Tibial nerve (tissue), 3 donors: ENCODE results near the gene IQGAP2.

ENCODE experiments used
- CTCF ChIP-seq, 5 experiments: fragments of 200-600 bp in 3 of 5; fragments of 450-650 bp in 2 of 5; sonication (generic) in 3 of 5; IDR thresholded peaks; one replicate each; pipeline ENCODE4 v1.5.1; 2016 to 2019; ENCODE audit warnings: antibody characterized with exemption in 5 of 5, mild to moderate bottlenecking in 3 of 5, moderate library complexity in 2 of 5
- POLR2A ChIP-seq, 2 donors: fragments of 450-650 bp; IDR thresholded peaks; one replicate each; pipeline ENCODE4 v1.6.1; 2017; ENCODE audit warnings: antibody characterized with exemption in 2 of 2, mild to moderate bottlenecking in 2 of 2, moderate library complexity in 2 of 2

GRCh38 chr5:76693141-76693540 is 290.1 kb downstream of the IQGAP2 start:
- TF ChIP-seq CTCF (IDR thresholded peaks at IDR 0.05) (no peak), POLR2A (IDR thresholded peaks at IDR 0.05) (no peak)
